ENCODE measurements around the gene DCP1A. TPM values are rescaled to one million over a fixed set of nuclear protein-coding genes. Genes with fewer than 3 reads are reported as not detected.

The DCP1A gene
- total and polyA plus RNA-seq, 2 donors (not counting 3 experiments of a cell fraction or from before 2014, with no cell fraction given): 32.3 to 38.0 TPM

- TF ChIP-seq FOS (IDR thresholded peaks at IDR 0.05; ENCODE audit: borderline replicate concordance, insufficient read depth, low read length): no peak
- no peak for TF ChIP-seq POLR2A (IDR thresholded peaks at IDR 0.05; ENCODE audit: low read depth, low read length)
- TF ChIP-seq JUN (IDR thresholded peaks at IDR 0.05; ENCODE audit: borderline replicate concordance, insufficient read depth, insufficient read length, low read depth): no peak
- H3K27me3 ChIP-seq (ENCODE audit: control insufficient read depth in 2 of 2, insufficient read depth in 2 of 2, low read length in 2 of 2): no peaks in the 10 kb centered on the region
- peaks cover 2% of the 10 kb centered on the region for H4K20me1 ChIP-seq (replicated peaks; ENCODE audit: control insufficient read depth, extremely low read depth, insufficient read depth, low read length)
- no peak for DNase-seq (ENCODE audit: low read depth, low spot score)
- POLR2A ChIA-PET: no interaction called here
- no peaks in the 10 kb centered on the region for H3K9me3 ChIP-seq (replicated peaks; ENCODE audit: control insufficient read depth, insufficient read depth, low read length)
- H3K4me1 ChIP-seq (ENCODE audit: control insufficient read depth, extremely low read depth, insufficient read depth, low read length): peaks cover 42% of the 10 kb centered on the region
- no peak overlapping the region for H3K4me3 ChIP-seq (replicated peaks in 1 of 3; ENCODE audit: insufficient read depth in 1 of 3, low read depth in 1 of 3, low read length in 3 of 3)
- peaks cover 71% of the 10 kb centered on the region for H3K79me2 ChIP-seq (ENCODE audit: control insufficient read depth, insufficient read depth, low read length)
- H3K9ac ChIP-seq (replicated peaks; ENCODE audit: extremely low read depth, insufficient read depth, low read length): no peak overlapping the region
- peak overlapping the region; percentile 43 for H3K27ac ChIP-seq (ENCODE audit: insufficient read depth, low read depth, low read length)
- intact Hi-C loops (cut with micrococcal nuclease) (loop anchor here (1.0 kb wide), 2 partner anchors 15 to 31 kb away; no protein-coding TSS in a partner anchor), dilution Hi-C loops (cut with MboI; ENCODE audit: extremely low pct_ligation_motif_present, low sequenced_read_pairs) (no loop called here)
- CTCF ChIA-PET: no interaction called here
- H3K4me2 ChIP-seq (ENCODE audit: insufficient read depth, low read length): peak overlapping the region; percentile 5
- BruUV-seq (replicated peaks): TSS peak; percentile 1
- no peak overlapping the region for H2AFZ ChIP-seq (ENCODE audit: low read depth, low read length)
- H3K36me3 ChIP-seq (ENCODE audit: control insufficient read depth in 2 of 2, extremely low read depth in 1 of 2, insufficient read depth in 2 of 2, low read length in 2 of 2): peaks cover 34 to 35% of the 10 kb centered on the region in 2 experiments
- no peaks in the 10 kb centered on the region for H3K9me1 ChIP-seq (replicated peaks; ENCODE audit: control insufficient read depth, extremely low read depth, insufficient read depth, low read length)
- FAIRE-seq: peak; percentile 57
These were observed 108.5 kb downstream of the DCP1A start for GRCh38 chr3:53238886-53239285.

GRCh38 chr3:53238051-53238850, 109.1 kb downstream of the DCP1A start:
- Histone ChIP-seq H2AFZ (ENCODE audit: low read depth, low read length) (no peak overlapping the region), H3K27ac (ENCODE audit: insufficient read depth, low read depth, low read length) (peak overlapping the region; percentile 88), H3K4me2 (ENCODE audit: insufficient read depth, low read length) (peak overlapping the region; percentile 5), H3K9ac (replicated peaks; ENCODE audit: extremely low read depth, insufficient read depth, low read length) (peak overlapping the region; percentile 63), H3K9me1 (replicated peaks; ENCODE audit: control insufficient read depth, extremely low read depth, insufficient read depth, low read length) (no peaks in the 10 kb centered on the region), H3K4me1 (ENCODE audit: control insufficient read depth, extremely low read depth, insufficient read depth, low read length) (peaks cover 40% of the 10 kb centered on the region), H3K79me2 (ENCODE audit: control insufficient read depth, insufficient read depth, low read length) (peaks cover 71% of the 10 kb centered on the region), H3K27me3 (ENCODE audit: control insufficient read depth in 2 of 2, insufficient read depth in 2 of 2, low read length in 2 of 2) (no peaks in the 10 kb centered on the region), H3K36me3 (ENCODE audit: control insufficient read depth in 2 of 2, extremely low read depth in 1 of 2, insufficient read depth in 2 of 2, low read length in 2 of 2) (peaks cover 38% of the 10 kb centered on the region in 2 experiments), H3K4me3 (replicated peaks in 1 of 3; ENCODE audit: insufficient read depth in 1 of 3, low read depth in 1 of 3, low read length in 3 of 3) (no peak overlapping the region), H4K20me1 (replicated peaks; ENCODE audit: control insufficient read depth, extremely low read depth, insufficient read depth, low read length) (peaks cover 2% of the 10 kb centered on the region), H3K9me3 (replicated peaks; ENCODE audit: control insufficient read depth, insufficient read depth, low read length) (no peaks in the 10 kb centered on the region)
- intact Hi-C loops (cut with micrococcal nuclease) (loop anchor here (1.0 kb wide), 2 partner anchors 16 to 32 kb away; no protein-coding TSS in a partner anchor), dilution Hi-C loops (cut with MboI; ENCODE audit: extremely low pct_ligation_motif_present, low sequenced_read_pairs) (no loop called here)
- CTCF ChIA-PET: no interaction called here
- TF ChIP-seq MYC (IDR thresholded peaks at IDR 0.05; ENCODE audit: low read depth, low read length): no peak
- TF ChIP-seq JUN (IDR thresholded peaks at IDR 0.05; ENCODE audit: borderline replicate concordance, insufficient read depth, insufficient read length, low read depth): peak; percentile 74
- peak; percentile 25 for TF ChIP-seq POLR2A (IDR thresholded peaks at IDR 0.05; ENCODE audit: low read depth, low read length)
- peak; percentile 33 for TF ChIP-seq POLR2AphosphoS5 (IDR thresholded peaks at IDR 0.05; ENCODE audit: insufficient read depth, low read depth, low read length)
- TF ChIP-seq FOS (IDR thresholded peaks at IDR 0.05; ENCODE audit: borderline replicate concordance, insufficient read depth, low read length): peak; percentile 69
- TF ChIP-seq CTCF (IDR thresholded peaks at IDR 0.05; ENCODE audit: extremely low read depth in 1 of 2, insufficient read depth in 1 of 2, low read depth in 1 of 2, low read length in 2 of 2): no peak
- POLR2A ChIA-PET: interaction anchor here (0.7 kb wide), 1 partner anchor 17 kb away, joined by 4 read pairs; the partner anchor contains the start of gene TKT
- peak; percentile 99 for FAIRE-seq
- no TSS peak for BruUV-seq (replicated peaks)
- peak; percentile 98 for DNase-seq (ENCODE audit: low read depth, low spot score)

Measured in endothelial cell of umbilical vein (primary cell).